Stomach smooth muscle (tissue), 2 donors: ENCODE results near the gene KAZN.
"Not testable (repeated sequence)": the region's sequence is repeated elsewhere in the genome, so short reads cannot be mapped to it uniquely, and the experiment has no call there.

Experiments used
- H3K27ac ChIP-seq: one replicate; pipeline ENCODE4 v1.7.0; 2013; ENCODE audit warnings: mild to moderate bottlenecking, low read length, inconsistent platforms
- H3K27me3 ChIP-seq, 2 donors: one replicate each; pipeline ENCODE4 v1.7.0; 2013; ENCODE audit warnings: low read length in 2 of 2; ENCODE audit not compliant: insufficient read depth in 2 of 2, control insufficient read depth in 1 of 2
- H3K36me3 ChIP-seq, 2 donors: one replicate each; pipeline ENCODE4 v1.7.0; 2013; ENCODE audit warnings: low read length in 2 of 2; ENCODE audit not compliant: control insufficient read depth in 2 of 2, insufficient read depth in 2 of 2
- H3K4me1 ChIP-seq: one replicate; pipeline ENCODE4 v1.7.0; 2013; ENCODE audit warnings: low read length; ENCODE audit not compliant: control insufficient read depth, insufficient read depth
- H3K4me3 ChIP-seq, 2 donors: one replicate each; pipeline ENCODE4 v1.7.0; 2013; ENCODE audit warnings: low read length in 2 of 2
- H3K9ac ChIP-seq, 2 donors: one replicate each; pipeline ENCODE4 v1.7.0; 2013; ENCODE audit warnings: low read length in 2 of 2, mild to moderate bottlenecking in 1 of 2
- H3K9me3 ChIP-seq, 2 donors: one replicate each; pipeline ENCODE4 v1.7.0; 2013; ENCODE audit warnings: low read length in 2 of 2; ENCODE audit not compliant: control insufficient read depth in 2 of 2
- donor health status: healthy.
- donor health status: Pancreatic carcinoma.

KAZN gene

DNA sequence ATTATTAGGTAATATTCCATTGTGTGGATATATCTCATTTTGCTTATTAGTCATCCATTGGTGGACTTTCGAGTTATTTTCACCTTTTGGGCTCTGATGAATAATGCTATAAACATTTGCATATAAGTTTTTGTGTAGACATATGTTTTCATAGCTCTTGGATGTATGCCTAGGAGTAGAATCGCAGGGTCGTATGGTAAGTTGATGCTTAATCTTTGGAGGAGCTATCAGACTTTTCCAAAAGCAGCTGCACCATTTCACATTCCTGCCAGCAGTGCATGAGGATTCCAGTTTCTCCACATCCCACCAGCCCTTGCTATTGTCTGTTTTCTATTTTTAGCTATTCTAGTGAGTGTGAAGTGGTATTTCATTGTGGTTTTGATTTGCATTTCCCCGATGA, 434.8 kb downstream of the KAZN start:
- Histone ChIP-seq H3K27me3 (no peaks in the 10 kb centered on the region), H3K36me3 (peaks cover 0 to 2% of the 10 kb centered on the region in 2 donors), H3K9ac (no peak overlapping the region), H3K4me3 (no peak overlapping the region), H3K27ac (no peak overlapping the region), H3K9me3 (no peaks in the 10 kb centered on the region), H3K4me1 (no peaks in the 10 kb centered on the region)

DNA sequence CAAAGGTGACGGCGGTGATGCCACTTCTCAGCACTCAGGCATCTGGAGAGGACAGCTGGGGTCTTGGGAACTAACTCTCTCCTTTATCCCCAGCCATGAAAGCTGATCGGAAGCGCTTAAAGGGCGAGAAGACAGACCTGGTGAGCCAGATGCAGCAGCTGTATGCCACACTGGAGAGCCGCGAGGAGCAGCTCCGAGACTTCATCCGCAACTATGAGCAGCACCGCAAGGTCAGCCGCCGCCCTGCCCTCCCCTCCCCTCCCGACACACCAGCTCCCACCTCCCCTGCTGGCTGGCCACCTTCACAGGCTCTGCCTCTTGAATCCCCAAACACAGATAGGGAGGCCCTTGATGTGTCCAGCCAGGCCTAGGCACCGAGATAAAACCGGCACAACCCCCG, 436.2 kb downstream of the KAZN start:
- Histone ChIP-seq H3K4me3 (no peak overlapping the region), H3K27me3 (no peaks in the 10 kb centered on the region), H3K9me3 (no peaks in the 10 kb centered on the region), H3K4me1 (no peaks in the 10 kb centered on the region), H3K27ac (no peak overlapping the region), H3K9ac (no peak overlapping the region), H3K36me3 (peaks cover 0 to 2% of the 10 kb centered on the region in 2 donors)

DNA sequence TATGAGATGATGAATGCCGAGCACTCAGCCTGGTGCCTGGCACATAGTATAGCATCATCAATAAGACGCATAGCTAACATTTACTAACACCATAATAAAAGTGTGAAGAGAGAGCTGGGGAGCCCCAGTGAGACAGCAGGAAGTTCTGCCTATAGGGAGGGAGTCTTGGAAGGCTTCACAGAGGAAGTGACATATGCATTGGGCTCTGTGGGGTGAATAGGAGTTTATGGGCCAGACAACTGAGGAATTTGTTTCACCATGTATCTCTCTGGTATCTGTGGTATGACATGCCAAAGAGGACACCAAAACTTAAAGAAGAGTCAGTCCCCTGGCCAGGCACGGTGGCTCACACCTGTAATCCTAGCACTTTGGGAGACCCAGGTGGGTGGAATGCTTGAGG, 436.8 kb downstream of the KAZN start:
- Histone ChIP-seq H3K4me3 (no peak overlapping the region), H3K36me3 (peaks cover 0 to 2% of the 10 kb centered on the region in 2 donors), H3K9me3 (no peaks in the 10 kb centered on the region), H3K4me1 (no peaks in the 10 kb centered on the region), H3K27ac (no peak overlapping the region), H3K9ac (no peak overlapping the region), H3K27me3 (no peaks in the 10 kb centered on the region)

DNA sequence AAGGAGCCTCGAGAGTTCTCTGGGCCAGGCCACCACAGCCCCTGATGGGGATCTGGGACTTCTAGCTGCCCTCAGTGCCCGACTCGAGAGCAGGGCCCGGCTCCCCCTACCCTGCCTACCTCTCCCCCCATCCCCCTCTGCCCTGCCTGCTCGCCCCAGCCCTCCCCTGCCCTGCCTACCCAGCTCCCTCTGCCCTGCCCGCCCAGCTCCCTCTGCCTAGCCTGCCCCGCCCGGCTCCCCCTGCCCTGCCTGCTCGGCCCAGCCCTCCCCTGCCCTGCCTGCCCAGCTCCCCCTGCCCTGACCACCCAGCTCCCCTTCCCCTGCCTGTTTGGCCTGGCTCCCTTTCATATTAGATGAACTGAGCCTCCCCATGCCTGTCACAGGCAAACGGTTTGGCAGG, 437.6 kb downstream of the KAZN start:
- Histone ChIP-seq H3K36me3 (peaks cover 0 to 2% of the 10 kb centered on the region in 2 donors), H3K4me1 (no peaks in the 10 kb centered on the region), H3K9me3 (no peaks in the 10 kb centered on the region), H3K9ac (no peak overlapping the region), H3K27me3 (no peaks in the 10 kb centered on the region), H3K4me3 (no peak overlapping the region), H3K27ac (no peak overlapping the region)

DNA sequence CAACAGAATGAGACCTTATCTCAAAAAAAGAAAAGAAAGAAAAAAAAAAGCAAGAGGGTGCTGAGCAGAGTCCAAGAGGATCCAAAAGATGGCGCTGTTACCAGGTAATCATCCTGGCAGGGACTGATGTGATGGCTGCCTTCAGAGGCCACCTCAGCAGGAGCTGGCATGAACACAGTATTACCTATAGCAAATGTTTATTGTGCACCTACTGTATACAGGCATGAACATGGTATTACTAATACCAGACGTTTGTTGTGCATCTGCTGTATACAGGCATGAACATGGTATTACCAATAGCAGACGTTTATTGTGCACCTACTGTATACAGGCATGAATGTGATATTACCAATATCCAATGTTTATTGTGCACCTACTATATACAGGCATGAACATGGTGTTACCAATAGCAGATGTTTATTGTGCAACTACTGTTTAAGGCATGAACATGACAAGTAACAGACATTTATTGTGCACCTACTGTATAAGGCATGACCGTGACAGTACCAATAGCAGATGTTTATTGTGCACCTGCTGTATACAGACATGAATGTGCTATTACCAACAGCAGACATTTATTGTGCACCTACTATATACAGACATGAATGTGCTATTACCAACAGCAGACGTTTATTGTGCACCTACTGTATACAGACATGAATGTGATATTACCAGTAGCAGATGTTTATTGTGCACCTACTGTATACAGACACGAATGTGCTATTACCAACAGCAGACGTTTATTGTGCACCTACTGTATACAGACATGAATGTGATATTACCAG, 439.9 kb downstream of the KAZN start:
- H3K4me3 ChIP-seq, result no peak overlapping the region
- no peaks in the 10 kb centered on the region for H3K9me3 ChIP-seq

DNA sequence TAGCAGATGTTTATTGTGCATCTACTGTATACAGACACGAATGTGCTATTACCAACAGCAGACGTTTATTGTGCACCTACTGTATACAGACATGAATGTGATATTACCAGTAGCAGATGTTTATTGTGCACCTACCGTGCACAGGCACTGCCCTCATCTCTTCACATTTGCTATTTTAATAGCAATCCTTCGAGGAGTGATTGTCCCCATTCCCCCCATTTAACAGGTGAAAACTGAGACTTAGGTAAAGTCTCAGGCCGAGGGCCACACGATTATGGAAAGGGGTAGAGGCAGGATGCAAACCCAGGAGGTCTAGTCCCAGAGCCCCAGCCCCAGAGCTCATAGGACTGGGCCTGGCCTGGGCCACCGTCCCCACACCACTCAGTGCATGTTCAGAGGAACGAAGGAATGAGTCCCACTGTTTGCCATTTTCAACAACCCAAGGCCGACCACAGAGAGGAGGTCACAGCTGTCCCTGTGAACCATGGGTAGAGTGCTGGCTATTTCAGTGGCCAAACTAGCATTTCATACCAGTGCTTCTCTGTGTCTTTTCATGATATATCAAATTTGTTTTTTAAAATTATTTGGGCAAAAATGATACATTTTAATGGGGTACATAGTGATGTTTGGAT, 440.6 kb downstream of the KAZN start:
- H3K4me1 ChIP-seq, result no peaks in the 10 kb centered on the region
- no peaks in the 10 kb centered on the region for H3K27me3 ChIP-seq
- H3K4me3 ChIP-seq, result no peak overlapping the region
- H3K9me3 ChIP-seq, result no peaks in the 10 kb centered on the region
- H3K27ac ChIP-seq, result no peak overlapping the region
- no peak overlapping the region for H3K9ac ChIP-seq
- peaks cover 0 to 2% of the 10 kb centered on the region in 2 donors for H3K36me3 ChIP-seq

More for the DNA sequence above, 439.9 kb downstream of the KAZN start:
- H3K4me1 ChIP-seq, result no peaks in the 10 kb centered on the region
- H3K27me3 ChIP-seq, result no peaks in the 10 kb centered on the region
- peaks cover 0 to 2% of the 10 kb centered on the region in 2 donors for H3K36me3 ChIP-seq
- H3K9ac ChIP-seq, result no peak overlapping the region
- H3K27ac ChIP-seq, result no peak overlapping the region

DNA sequence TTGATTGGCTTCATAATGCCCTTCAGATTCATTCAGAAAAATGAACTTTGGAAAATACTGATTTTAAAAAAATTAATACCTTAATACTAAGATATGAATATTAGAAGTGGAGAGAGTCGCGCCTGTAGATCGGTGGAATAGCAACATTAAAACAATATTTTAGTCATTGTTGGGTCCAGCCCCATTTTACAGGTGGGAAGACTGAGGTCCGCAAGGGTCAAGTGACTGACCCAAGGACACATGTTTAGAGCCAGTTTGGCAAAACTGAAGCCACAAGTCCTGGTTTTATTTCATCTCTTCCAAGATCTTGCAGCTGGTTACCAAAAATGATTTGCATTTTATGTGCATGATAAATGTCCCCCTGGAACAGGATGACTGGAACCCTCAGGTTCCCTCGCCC, 441.4 kb downstream of the KAZN start:
- Histone ChIP-seq H3K27ac (no peak overlapping the region), H3K4me3 (no peak overlapping the region), H3K27me3 (no peaks in the 10 kb centered on the region), H3K9me3 (no peaks in the 10 kb centered on the region), H3K9ac (no peak overlapping the region), H3K4me1 (no peaks in the 10 kb centered on the region), H3K36me3 (peaks cover 0 to 2% of the 10 kb centered on the region in 2 donors)

DNA sequence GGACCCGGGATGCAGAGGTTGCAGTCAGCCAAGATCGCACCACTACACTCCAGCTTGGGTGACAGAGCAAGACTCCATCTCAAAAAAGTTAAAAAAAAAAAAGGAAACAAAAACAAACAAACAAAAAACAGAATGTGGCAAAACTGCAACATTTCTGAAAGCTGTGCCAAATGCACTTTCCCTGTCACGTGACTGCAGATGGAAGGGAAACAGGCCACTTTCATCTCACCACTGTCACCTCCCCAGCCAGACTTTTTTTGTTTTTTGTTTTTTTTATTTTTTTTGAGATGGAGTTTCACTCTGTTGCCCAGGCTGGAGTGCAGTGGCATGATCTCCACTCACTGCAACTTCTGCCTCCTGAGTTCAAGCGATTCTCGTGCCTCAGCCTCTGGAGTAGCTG, 442.2 kb downstream of the KAZN start:
- H3K9ac ChIP-seq, H3K27me3 ChIP-seq, H3K4me3 ChIP-seq, H3K4me1 ChIP-seq, H3K36me3 ChIP-seq, H3K27ac ChIP-seq, H3K9me3 ChIP-seq: not testable (repeated sequence)

DNA sequence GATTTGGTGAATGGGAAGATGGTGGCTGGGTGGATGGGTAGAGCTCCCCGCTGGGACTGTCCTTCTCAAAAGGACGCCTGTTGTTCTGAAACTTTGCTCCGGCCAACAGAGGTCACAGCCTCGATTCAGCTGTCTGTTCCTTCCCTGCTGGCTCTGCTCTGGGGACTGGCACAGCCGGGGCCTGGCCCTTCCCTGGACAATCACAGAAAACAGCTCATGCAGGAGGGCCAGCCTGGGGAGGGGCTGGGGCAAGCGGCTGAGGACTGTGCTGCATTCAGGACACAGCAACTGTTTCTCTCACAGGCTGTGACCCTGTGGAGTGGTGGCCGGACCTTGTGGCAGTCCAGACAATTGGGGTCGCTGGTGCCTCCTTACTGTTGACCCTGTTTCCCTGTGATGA, 444.4 kb downstream of the KAZN start:
- Histone ChIP-seq H3K4me3 (no peak overlapping the region), H3K27me3 (no peaks in the 10 kb centered on the region), H3K27ac (no peak overlapping the region), H3K36me3 (no peaks in the 10 kb centered on the region), H3K9ac (no peak overlapping the region), H3K9me3 (no peaks in the 10 kb centered on the region), H3K4me1 (no peaks in the 10 kb centered on the region)

DNA sequence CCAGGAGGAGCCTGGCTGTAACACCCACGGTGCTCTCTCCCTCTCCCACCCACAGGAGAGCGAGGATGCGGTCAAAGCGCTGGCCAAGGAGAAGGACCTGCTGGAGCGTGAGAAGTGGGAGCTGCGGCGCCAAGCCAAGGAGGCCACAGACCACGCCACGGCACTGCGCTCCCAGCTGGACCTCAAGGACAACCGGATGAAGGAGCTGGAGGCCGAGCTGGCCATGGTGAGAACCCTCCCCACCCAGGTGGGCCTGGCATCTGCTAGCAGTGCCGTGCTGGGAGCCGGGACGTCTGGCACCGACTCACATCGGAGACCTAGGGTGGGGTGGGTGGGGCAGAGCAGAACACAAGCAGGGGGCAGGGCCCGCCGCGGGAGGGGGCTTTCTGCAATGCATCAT, 445.4 kb downstream of the KAZN start:
- H3K4me1 ChIP-seq, result no peaks in the 10 kb centered on the region
- H3K27me3 ChIP-seq, result no peaks in the 10 kb centered on the region
- no peaks in the 10 kb centered on the region for H3K36me3 ChIP-seq
- no peak overlapping the region for H3K9ac ChIP-seq
- no peak overlapping the region for H3K4me3 ChIP-seq
- H3K9me3 ChIP-seq, result no peaks in the 10 kb centered on the region
- no peak overlapping the region for H3K27ac ChIP-seq

DNA sequence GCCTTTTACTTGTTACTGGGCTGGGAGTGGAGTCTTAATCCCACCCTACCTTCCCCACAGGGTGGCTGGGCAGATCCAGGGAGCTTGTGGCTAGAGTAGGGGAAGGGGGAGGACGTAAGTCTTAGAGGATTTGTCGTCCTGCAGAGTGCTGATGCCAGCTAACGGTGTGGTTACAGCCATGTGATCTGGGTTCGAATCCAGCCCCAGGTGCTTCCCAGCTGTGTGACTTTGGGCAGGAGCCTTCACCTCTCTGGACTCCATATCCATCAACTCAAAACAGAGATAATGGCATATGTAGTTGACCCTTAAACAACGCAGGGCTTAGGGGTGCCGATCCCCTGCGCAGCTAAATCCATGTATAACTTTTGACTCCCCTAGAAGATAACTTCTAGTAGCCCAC, 446.6 kb downstream of the KAZN start:
- H3K4me1 ChIP-seq, result no peaks in the 10 kb centered on the region
- H3K4me3 ChIP-seq, result no peak overlapping the region
- no peaks in the 10 kb centered on the region for H3K36me3 ChIP-seq
- no peak overlapping the region for H3K27ac ChIP-seq
- no peaks in the 10 kb centered on the region for H3K27me3 ChIP-seq
- no peaks in the 10 kb centered on the region for H3K9me3 ChIP-seq
- no peak overlapping the region for H3K9ac ChIP-seq
